ENCODE results near the gene HSPG2. TPM values are rescaled to one million over a fixed set of nuclear protein-coding genes. Genes with fewer than 3 reads are reported as not detected.
A peak's percentile ranks its signal among the peaks of the same experiment; 100 is the strongest.

Gene HSPG2
- total and polyA plus RNA-seq, 10 of the 15 experiments (the other 5 are each of a cell fraction or from before 2014, with no cell fraction given) = 0.30 to 3.4 (median 0.73) TPM; not detected in 2

GRCh38 chr1:21857142-21857839 lies 79.8 kb downstream of the HSPG2 start:
- intact Hi-C loops (cut with micrococcal nuclease; ENCODE audit: unreplicated experiment) (no loop called here), in situ Hi-C loops (cut with MboI) (no loop called here)
- FAIRE-seq (no peak), DNase-seq (ENCODE audit: low read depth, low spot score) (no peak), ATAC-seq (peak; percentile 56)
- Histone ChIP-seq H3K4me2 (ENCODE audit: control insufficient read depth, insufficient read depth) (no peak overlapping the region), H3K27me3 (replicated peaks in 1 of 2; ENCODE audit: control insufficient read depth in 2 of 2, insufficient read depth in 2 of 2, low read length in 1 of 2) (no peaks in the 10 kb centered on the region), H3K27ac (ENCODE audit: control insufficient read depth, insufficient read depth) (no peak overlapping the region), H3K79me2 (ENCODE audit: control insufficient read depth, insufficient read depth, low read length) (no peaks in the 10 kb centered on the region), H3K4me1 (ENCODE audit: control insufficient read depth, insufficient read depth, low read length) (peaks cover 6% of the 10 kb centered on the region), H3K9ac (ENCODE audit: control insufficient read depth, insufficient read depth, low read length) (no peak overlapping the region), H4K20me1 (ENCODE audit: control insufficient read depth, insufficient read depth) (no peaks in the 10 kb centered on the region), H3K36me3 (ENCODE audit: control insufficient read depth in 2 of 2, insufficient read depth in 2 of 2, low read length in 1 of 2) (no peaks in the 10 kb centered on the region), H3K9me3 (replicated peaks; ENCODE audit: control insufficient read depth, insufficient read depth, low read length) (no peaks in the 10 kb centered on the region; the same call in 2 of the 3 replicates), H3K4me3 (no peak overlapping the region), H2AFZ (ENCODE audit: control insufficient read depth, low read depth, low read length) (no peak overlapping the region)
- WGBS (ENCODE audit: insufficient coverage, insufficient replicate concordance, low lambda C conversion rate, missing lambda C conversion rate) = 61% methylated on average over 14 of the region's 14 CpGs
- ChIA-PET RAD21 (ENCODE audit: unreplicated experiment) (no interaction called here), CTCF (interaction anchor here (1.3 kb wide), 1 partner anchor 10 kb away, joined by 5 read pairs; no protein-coding TSS in a partner anchor), POLR2A (no interaction called here), SMC1A (ENCODE audit: uncharacterized antibody, unreplicated experiment) (interaction anchor here (1.1 kb wide), 1 partner anchor 12 kb away, joined by 3 read pairs; no protein-coding TSS in a partner anchor)
- no TSS peak for BruUV-seq (replicated peaks)
- TF ChIP-seq MTA2 (IDR thresholded peaks at IDR 0.05; ENCODE audit: low read depth) (no peak), HDAC6 (IDR thresholded peaks at IDR 0.05; ENCODE audit: unreplicated experiment) (no peak), STAT3 (IDR thresholded peaks at IDR 0.05; ENCODE audit: low read depth, low read length) (no peak), TARDBP (IDR thresholded peaks at IDR 0.05; ENCODE audit: borderline replicate concordance) (no peak), STAT1 (conservative IDR thresholded peaks at IDR 0.05) (no peak), NR2C2 (IDR thresholded peaks at IDR 0.05; ENCODE audit: borderline replicate concordance, control insufficient read depth, insufficient read length, low read depth) (no peak)
- TF ChIP-seq, protein P1, sequence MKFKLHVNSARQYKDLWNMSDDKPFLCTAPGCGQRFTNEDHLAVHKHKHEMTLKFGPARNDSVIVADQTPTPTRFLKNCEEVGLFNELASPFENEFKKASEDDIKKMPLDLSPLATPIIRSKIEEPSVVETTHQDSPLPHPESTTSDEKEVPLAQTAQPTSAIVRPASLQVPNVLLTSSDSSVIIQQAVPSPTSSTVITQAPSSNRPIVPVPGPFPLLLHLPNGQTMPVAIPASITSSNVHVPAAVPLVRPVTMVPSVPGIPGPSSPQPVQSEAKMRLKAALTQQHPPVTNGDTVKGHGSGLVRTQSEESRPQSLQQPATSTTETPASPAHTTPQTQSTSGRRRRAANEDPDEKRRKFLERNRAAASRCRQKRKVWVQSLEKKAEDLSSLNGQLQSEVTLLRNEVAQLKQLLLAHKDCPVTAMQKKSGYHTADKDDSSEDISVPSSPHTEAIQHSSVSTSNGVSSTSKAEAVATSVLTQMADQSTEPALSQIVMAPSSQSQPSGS (IDR thresholded peaks at IDR 0.05; ENCODE audit: low read length) = no peak
- TF ChIP-seq, protein P2, sequence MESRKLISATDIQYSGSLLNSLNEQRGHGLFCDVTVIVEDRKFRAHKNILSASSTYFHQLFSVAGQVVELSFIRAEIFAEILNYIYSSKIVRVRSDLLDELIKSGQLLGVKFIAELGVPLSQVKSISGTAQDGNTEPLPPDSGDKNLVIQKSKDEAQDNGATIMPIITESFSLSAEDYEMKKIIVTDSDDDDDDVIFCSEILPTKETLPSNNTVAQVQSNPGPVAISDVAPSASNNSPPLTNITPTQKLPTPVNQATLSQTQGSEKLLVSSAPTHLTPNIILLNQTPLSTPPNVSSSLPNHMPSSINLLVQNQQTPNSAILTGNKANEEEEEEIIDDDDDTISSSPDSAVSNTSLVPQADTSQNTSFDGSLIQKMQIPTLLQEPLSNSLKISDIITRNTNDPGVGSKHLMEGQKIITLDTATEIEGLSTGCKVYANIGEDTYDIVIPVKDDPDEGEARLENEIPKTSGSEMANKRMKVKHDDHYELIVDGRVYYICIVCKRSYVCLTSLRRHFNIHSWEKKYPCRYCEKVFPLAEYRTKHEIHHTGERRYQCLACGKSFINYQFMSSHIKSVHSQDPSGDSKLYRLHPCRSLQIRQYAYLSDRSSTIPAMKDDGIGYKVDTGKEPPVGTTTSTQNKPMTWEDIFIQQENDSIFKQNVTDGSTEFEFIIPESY (IDR thresholded peaks at IDR 0.05) = no peak
- TF ChIP-seq, protein P3, sequence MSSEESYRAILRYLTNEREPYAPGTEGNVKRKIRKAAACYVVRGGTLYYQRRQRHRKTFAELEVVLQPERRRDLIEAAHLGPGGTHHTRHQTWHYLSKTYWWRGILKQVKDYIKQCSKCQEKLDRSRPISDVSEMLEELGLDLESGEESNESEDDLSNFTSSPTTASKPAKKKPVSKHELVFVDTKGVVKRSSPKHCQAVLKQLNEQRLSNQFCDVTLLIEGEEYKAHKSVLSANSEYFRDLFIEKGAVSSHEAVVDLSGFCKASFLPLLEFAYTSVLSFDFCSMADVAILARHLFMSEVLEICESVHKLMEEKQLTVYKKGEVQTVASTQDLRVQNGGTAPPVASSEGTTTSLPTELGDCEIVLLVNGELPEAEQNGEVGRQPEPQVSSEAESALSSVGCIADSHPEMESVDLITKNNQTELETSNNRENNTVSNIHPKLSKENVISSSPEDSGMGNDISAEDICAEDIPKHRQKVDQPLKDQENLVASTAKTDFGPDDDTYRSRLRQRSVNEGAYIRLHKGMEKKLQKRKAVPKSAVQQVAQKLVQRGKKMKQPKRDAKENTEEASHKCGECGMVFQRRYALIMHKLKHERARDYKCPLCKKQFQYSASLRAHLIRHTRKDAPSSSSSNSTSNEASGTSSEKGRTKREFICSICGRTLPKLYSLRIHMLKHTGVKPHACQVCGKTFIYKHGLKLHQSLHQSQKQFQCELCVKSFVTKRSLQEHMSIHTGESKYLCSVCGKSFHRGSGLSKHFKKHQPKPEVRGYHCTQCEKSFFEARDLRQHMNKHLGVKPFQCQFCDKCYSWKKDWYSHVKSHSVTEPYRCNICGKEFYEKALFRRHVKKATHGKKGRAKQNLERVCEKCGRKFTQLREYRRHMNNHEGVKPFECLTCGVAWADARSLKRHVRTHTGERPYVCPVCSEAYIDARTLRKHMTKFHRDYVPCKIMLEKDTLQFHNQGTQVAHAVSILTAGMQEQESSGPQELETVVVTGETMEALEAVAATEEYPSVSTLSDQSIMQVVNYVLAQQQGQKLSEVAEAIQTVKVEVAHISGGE (CRISPR knock-in tag; IDR thresholded peaks at IDR 0.05) = no peak

Measured in GM12878 (cell line).